ENCODE measurements around the gene ABHD12B. TPM values are rescaled to one million over a fixed set of nuclear protein-coding genes. Genes with fewer than 3 reads are reported as not detected.
"Not testable (repeated sequence)": the region's sequence is repeated elsewhere in the genome, so short reads cannot be mapped to it uniquely, and the experiment has no call there.

ABHD12B gene
- total RNA-seq, 2 experiments from 2014 or later: not detected

DNA sequence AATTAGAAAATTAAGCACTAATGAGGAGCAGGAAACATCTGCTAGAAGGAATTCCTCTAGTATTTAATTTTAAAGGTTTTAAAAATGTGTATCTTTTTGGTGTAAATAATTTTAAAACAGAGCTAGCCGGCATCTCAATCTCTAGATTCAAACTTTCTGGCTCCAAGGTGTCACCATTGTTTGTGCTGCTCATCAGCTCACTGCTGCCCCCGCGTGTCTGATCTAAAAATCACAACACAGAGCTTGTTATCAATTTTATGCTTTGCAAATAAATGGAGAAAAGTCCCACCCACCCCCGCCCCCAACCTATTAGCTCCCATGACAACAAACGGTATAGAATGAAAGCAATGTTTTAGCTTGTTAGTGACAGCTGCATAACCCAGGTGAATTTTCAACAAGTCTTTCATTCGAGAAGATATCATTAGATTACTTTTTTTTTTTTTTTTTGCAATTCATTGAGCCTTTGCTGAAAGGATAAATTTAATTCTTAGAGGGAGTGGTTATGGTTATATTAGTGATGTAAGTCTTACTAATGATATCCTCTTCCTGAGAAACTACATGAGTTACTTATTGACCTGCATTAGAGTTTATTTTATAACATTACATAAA is 11.3 kb upstream of the ABHD12B start:
- DNase-seq: peak; percentile 85
- Mint-ChIP-seq H3K27ac (peak overlapping the region; percentile 71), H3K4me3 (peak overlapping the region; percentile 82), H3K27me3 (peaks cover 3% of the 10 kb centered on the region), H3K36me3 (no peaks in the 10 kb centered on the region), H3K4me1 (peaks cover 11% of the 10 kb centered on the region), H3K9me3 (no peaks in the 10 kb centered on the region)

- Mint-ChIP-seq H3K9me3 (no peaks in the 10 kb centered on the region), H3K27ac (no peak overlapping the region), H3K4me1 (peaks cover 11% of the 10 kb centered on the region), H3K36me3 (no peaks in the 10 kb centered on the region), H3K4me3 (no peak overlapping the region), H3K27me3 (peaks cover 17% of the 10 kb centered on the region)
- no peak for DNase-seq
Observed at GRCh38 chr14:50862036-50862570, 9.8 kb upstream of the ABHD12B start.

GRCh38 chr14:50864237-50864636 is 7.6 kb upstream of the ABHD12B start:
- H3K4me3 Mint-ChIP-seq: no peak overlapping the region
- H3K9me3 Mint-ChIP-seq: no peaks in the 10 kb centered on the region
- H3K27ac Mint-ChIP-seq: no peak overlapping the region
- no peaks in the 10 kb centered on the region for H3K36me3 Mint-ChIP-seq
- H3K4me1 Mint-ChIP-seq: peaks cover 9% of the 10 kb centered on the region
- no peak for DNase-seq
- H3K27me3 Mint-ChIP-seq: peaks cover 36% of the 10 kb centered on the region

GRCh38 chr14:50864946-50865345 is 6.9 kb upstream of the ABHD12B start:
- Mint-ChIP-seq H3K36me3 (no peaks in the 10 kb centered on the region), H3K27me3 (peaks cover 43% of the 10 kb centered on the region), H3K9me3 (no peaks in the 10 kb centered on the region), H3K4me1 (peaks cover 6% of the 10 kb centered on the region), H3K27ac (no peak overlapping the region), H3K4me3 (no peak overlapping the region)
- DNase-seq: no peak

DNA sequence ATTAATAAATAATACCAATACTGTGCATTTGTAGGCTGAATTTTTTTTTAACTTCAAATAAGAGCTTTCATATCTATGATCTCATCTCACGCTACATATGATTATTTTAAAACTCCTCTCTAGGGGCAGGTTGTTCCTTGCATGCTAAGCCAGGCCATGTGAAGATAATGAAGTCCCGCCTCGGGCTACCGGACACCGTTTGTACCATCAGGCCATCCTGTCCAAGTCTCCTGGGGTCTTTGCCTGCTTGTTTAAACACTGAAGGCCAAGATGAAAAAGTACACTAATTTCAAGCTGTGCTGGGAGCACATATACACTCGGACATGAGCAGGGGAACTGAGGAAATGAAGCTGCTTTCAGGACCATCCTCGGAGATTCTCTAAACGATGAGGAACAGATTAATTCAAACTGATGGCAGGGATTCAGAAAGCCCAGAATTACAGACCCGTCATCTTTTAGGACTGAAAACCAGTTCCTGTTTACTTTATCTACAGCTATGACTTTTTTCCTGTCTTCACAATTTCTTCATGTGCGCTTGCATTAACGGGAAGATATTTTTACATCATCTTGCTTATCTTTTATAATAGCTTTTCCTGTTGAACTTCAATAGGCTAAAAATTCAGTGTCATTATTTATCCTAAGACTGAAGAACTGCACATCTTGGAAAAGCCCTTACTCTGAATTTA is 6.3 kb upstream of the ABHD12B start:
- no peak for DNase-seq
- no peak overlapping the region for H3K27ac Mint-ChIP-seq
- no peak overlapping the region for H3K4me3 Mint-ChIP-seq
- no peaks in the 10 kb centered on the region for H3K9me3 Mint-ChIP-seq
- H3K36me3 Mint-ChIP-seq: no peaks in the 10 kb centered on the region
- H3K27me3 Mint-ChIP-seq: peaks cover 49% of the 10 kb centered on the region
- H3K4me1 Mint-ChIP-seq: no peaks in the 10 kb centered on the region

DNA sequence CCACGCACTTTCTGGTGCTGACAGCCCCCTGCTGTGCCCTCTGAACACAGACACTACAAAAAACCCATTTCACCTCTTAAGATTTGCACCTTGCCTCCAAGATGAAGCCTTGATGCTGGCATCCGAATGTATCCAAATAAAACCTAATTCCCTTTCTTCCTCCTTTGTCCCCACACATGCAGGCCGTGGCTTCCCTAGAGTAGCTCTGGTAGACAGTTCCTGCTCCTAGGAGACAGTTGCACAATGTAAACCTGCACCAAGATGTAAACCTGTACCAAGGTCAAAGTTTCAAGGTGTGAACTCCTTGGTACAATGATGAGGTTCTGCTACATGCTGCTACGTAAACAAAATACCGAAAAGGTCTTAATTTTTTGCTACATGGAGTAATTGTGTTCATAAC is 625 bp upstream of the ABHD12B start:
- H3K9me3 Mint-ChIP-seq: no peaks in the 10 kb centered on the region
- no peak overlapping the region for H3K4me3 Mint-ChIP-seq
- peaks cover 88% of the 10 kb centered on the region for H3K27me3 Mint-ChIP-seq
- no peaks in the 10 kb centered on the region for H3K36me3 Mint-ChIP-seq
- no peak overlapping the region for H3K27ac Mint-ChIP-seq
- DNase-seq: no peak
- H3K4me1 Mint-ChIP-seq: peaks cover 34% of the 10 kb centered on the region

DNA sequence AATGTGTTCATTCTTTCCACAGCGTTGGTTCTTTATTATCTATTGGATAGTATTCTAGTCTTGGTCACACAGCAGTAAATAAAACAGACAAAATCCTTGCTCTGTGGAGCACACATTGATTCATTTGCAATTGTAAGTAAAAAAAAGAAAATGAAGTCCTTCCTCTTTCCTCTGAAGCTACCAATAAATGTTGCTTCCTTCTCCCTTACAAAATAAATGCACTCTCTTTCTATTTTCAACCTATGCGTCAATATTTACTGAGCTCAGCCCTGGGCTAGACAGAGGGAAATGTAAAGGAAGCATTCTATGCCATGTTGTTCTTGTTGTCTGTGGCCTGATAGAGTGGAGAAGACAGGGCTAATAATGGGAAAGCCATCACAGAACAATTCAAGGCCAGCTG is 2.9 kb downstream of the ABHD12B start:
- H3K27ac Mint-ChIP-seq: peak overlapping the region; percentile 36
- H3K36me3 Mint-ChIP-seq: no peaks in the 10 kb centered on the region
- H3K4me1 Mint-ChIP-seq: peaks cover 35% of the 10 kb centered on the region
- no peaks in the 10 kb centered on the region for H3K9me3 Mint-ChIP-seq
- H3K4me3 Mint-ChIP-seq: peak overlapping the region; percentile 9
- H3K27me3 Mint-ChIP-seq: peaks cover 83% of the 10 kb centered on the region
- DNase-seq: no peak

DNA sequence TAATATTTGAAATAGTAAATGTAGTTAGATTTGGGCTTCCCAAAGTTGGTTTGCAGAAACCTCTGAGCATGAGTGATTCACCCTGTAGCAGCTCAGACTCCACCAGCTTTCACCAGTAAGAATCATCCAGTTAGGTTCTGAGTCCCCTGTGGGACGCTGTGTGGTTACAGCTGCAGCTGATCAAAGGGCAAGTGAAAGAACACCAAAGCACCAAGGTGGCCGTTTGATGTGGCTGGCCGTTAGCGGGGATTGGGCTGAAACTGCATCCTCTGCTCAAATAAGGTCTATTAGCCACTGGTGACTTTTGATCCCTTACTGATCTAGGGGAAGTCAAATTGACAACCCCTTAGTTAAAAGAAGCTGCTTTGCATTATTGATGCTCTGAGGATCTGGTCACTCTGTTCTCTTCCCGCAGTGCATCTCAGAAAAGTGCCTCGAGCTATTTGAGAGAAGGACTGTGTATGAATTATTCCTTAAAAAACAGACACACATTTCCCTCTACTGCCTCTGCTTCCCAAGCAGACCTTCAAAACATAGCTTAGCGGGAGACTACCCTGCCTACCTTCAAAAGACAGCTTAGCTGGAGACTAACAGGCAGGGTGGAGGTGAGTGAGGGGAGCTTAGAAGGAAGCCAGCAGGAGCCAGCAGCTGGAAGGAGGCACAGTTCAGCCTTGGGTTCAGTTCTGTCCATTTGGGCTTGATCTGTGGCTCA is 3.7 kb downstream of the ABHD12B start:
- peak; percentile 81 for DNase-seq
- peaks cover 83% of the 10 kb centered on the region for H3K27me3 Mint-ChIP-seq
- peaks cover 35% of the 10 kb centered on the region for H3K4me1 Mint-ChIP-seq
- no peak overlapping the region for H3K27ac Mint-ChIP-seq
- H3K4me3 Mint-ChIP-seq: no peak overlapping the region
- H3K9me3 Mint-ChIP-seq: no peaks in the 10 kb centered on the region
- H3K36me3 Mint-ChIP-seq: no peaks in the 10 kb centered on the region

- Mint-ChIP-seq H3K27me3 (peaks cover 52% of the 10 kb centered on the region), H3K9me3 (no peaks in the 10 kb centered on the region)
Observed at GRCh38 chr14:50882932-50883826, 11.3 kb downstream of the ABHD12B start.

GRCh38 chr14:50883827-50884197 is 12.0 kb downstream of the ABHD12B start:
- no peak overlapping the region for H3K27ac Mint-ChIP-seq
- no peaks in the 10 kb centered on the region for H3K4me1 Mint-ChIP-seq
- DNase-seq: no peak
- no peak overlapping the region for H3K4me3 Mint-ChIP-seq
- peaks cover 52% of the 10 kb centered on the region for H3K27me3 Mint-ChIP-seq
- H3K9me3 Mint-ChIP-seq: no peaks in the 10 kb centered on the region
- no peaks in the 10 kb centered on the region for H3K36me3 Mint-ChIP-seq

More at GRCh38 chr14:50882932-50883826, 11.3 kb downstream of the ABHD12B start:
- DNase-seq: no peak
- Mint-ChIP-seq H3K4me1 (no peaks in the 10 kb centered on the region), H3K36me3 (no peaks in the 10 kb centered on the region), H3K27ac (no peak overlapping the region), H3K4me3 (no peak overlapping the region)

GRCh38 chr14:50887476-50887875 is 15.6 kb downstream of the ABHD12B start:
- H3K9me3 Mint-ChIP-seq: no peaks in the 10 kb centered on the region
- H3K4me1 Mint-ChIP-seq: no peaks in the 10 kb centered on the region
- DNase-seq: no peak
- no peak overlapping the region for H3K4me3 Mint-ChIP-seq
- peaks cover 29% of the 10 kb centered on the region for H3K27me3 Mint-ChIP-seq
- no peaks in the 10 kb centered on the region for H3K36me3 Mint-ChIP-seq
- no peak overlapping the region for H3K27ac Mint-ChIP-seq

GRCh38 chr14:50892255-50892654 is 20.4 kb downstream of the ABHD12B start:
- Mint-ChIP-seq H3K4me1 (no peaks in the 10 kb centered on the region), H3K4me3 (no peak overlapping the region), H3K27ac (no peak overlapping the region), H3K9me3 (no peaks in the 10 kb centered on the region), H3K27me3 (peaks cover 10% of the 10 kb centered on the region), H3K36me3 (no peaks in the 10 kb centered on the region)
- no peak for DNase-seq

DNA sequence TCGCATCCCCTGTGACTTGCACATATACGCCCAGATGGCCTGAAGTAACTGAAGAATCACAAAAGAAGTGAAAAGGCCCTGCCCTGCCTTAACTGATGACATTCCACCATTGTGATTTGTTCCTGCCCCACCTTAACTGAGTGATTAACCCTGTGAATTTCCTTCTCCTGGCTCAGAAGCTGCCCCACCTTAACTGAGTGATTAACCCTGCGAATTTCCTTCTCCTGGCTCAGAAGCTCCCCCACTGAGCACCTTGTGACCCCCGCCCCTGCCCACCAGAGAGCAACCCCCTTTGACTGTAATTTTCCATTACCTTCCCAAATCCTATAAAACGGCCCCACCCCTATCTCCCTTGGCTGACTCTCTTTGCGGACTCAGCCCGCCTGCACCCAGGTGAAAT is 24.6 kb downstream of the ABHD12B start:
- H3K4me1 Mint-ChIP-seq, DNase-seq, H3K27ac Mint-ChIP-seq, H3K36me3 Mint-ChIP-seq, H3K9me3 Mint-ChIP-seq, H3K4me3 Mint-ChIP-seq: not testable (repeated sequence)
- peaks cover 14% of the 10 kb centered on the region for H3K27me3 Mint-ChIP-seq

- H3K27me3 Mint-ChIP-seq: peaks cover 14% of the 10 kb centered on the region
- H3K9me3 Mint-ChIP-seq, H3K36me3 Mint-ChIP-seq, DNase-seq, H3K4me3 Mint-ChIP-seq, H3K4me1 Mint-ChIP-seq, H3K27ac Mint-ChIP-seq: not testable (repeated sequence)
Observed at GRCh38 chr14:50897005-50897404, 25.2 kb downstream of the ABHD12B start.
